ENCODE data around the gene CFAP74.

CFAP74 gene

GRCh38 chr1:2045468-2046173 is 42.0 kb upstream of the CFAP74 start:
- peaks cover 68% of the 10 kb centered on the region for H3K27me3 Mint-ChIP-seq
- DNase-seq = no peak
- no peak overlapping the region for H3K27ac Mint-ChIP-seq
- H3K4me3 Mint-ChIP-seq = no peak overlapping the region
- CTCF ChIA-PET = interaction anchor here (0.7 to 5.4 kb wide), 21 partner anchors 9 to 1100 kb away, joined by 3 to 105 read pairs (median 4); partner anchors contain the start of gene TMEM52
- H3K36me3 Mint-ChIP-seq = no peaks in the 10 kb centered on the region
- peaks cover 24% of the 10 kb centered on the region for H3K4me1 Mint-ChIP-seq
- no peaks in the 10 kb centered on the region for H3K9me3 Mint-ChIP-seq

DNA sequence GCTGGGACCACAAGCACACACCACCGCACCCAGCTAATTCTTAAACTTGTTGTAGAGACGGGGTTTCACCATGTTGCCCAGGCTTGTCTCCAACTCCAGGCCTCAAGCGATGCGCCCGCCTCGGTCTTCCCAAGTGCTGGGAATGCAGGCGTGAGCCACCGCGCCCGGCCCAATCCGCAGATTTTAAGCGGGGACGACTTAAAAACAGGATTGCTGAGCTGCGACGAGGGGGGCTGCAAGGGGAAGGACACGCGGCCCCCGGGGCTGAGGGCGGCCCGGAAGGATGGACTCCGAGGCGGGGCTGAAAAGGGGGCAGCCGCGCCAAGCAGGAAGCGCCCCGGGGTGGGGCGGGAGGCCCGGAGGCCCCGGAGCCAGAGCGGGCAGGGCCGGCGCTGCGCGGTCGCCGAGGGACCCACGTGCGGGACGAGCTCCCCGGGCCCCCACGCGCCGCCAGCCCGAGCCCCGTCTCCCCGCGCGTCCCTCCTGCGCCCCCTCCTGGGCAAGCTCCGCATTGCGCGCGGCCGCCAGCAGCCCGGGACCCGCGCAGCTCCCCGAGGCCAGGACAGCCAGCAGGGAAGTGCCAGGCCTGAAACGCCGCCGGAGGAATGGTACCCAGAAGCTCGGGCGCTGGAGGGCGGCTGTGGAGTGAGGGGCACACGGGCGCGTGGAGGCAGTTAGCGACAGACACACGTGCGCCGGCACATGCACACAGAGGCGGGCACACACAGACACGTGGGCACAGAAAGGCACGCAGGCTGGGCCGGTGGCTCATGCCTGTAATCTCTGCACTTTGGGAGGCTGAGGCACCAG is 41.1 kb upstream of the CFAP74 start:
- Mint-ChIP-seq H3K4me1 (peaks cover 24% of the 10 kb centered on the region), H3K27ac (peak overlapping the region; percentile 62), H3K9me3 (no peaks in the 10 kb centered on the region), H3K4me3 (no peak overlapping the region), H3K36me3 (no peaks in the 10 kb centered on the region), H3K27me3 (peaks cover 65% of the 10 kb centered on the region)
- CTCF ChIA-PET = interaction anchor here (0.6 to 5.4 kb wide), 30 partner anchors 8 to 195 kb away, joined by 3 to 105 read pairs (median 4); partner anchors contain the start of genes CFAP74 and TMEM52
- peak; percentile 80 for DNase-seq

- H3K27me3 Mint-ChIP-seq = peaks cover 57% of the 10 kb centered on the region
- no peak overlapping the region for H3K27ac Mint-ChIP-seq
- H3K9me3 Mint-ChIP-seq = no peaks in the 10 kb centered on the region
- H3K36me3 Mint-ChIP-seq = no peaks in the 10 kb centered on the region
- CTCF ChIA-PET = interaction anchor here (1.0 to 5.4 kb wide), 13 partner anchors 9 to 148 kb away, joined by 3 to 105 read pairs (median 7); partner anchors contain the start of gene CFAP74
- DNase-seq = no peak
- H3K4me3 Mint-ChIP-seq = no peak overlapping the region
- H3K4me1 Mint-ChIP-seq = peaks cover 17% of the 10 kb centered on the region
Observed at GRCh38 chr1:2043886-2044285, 40.3 kb upstream of the CFAP74 start.

DNA sequence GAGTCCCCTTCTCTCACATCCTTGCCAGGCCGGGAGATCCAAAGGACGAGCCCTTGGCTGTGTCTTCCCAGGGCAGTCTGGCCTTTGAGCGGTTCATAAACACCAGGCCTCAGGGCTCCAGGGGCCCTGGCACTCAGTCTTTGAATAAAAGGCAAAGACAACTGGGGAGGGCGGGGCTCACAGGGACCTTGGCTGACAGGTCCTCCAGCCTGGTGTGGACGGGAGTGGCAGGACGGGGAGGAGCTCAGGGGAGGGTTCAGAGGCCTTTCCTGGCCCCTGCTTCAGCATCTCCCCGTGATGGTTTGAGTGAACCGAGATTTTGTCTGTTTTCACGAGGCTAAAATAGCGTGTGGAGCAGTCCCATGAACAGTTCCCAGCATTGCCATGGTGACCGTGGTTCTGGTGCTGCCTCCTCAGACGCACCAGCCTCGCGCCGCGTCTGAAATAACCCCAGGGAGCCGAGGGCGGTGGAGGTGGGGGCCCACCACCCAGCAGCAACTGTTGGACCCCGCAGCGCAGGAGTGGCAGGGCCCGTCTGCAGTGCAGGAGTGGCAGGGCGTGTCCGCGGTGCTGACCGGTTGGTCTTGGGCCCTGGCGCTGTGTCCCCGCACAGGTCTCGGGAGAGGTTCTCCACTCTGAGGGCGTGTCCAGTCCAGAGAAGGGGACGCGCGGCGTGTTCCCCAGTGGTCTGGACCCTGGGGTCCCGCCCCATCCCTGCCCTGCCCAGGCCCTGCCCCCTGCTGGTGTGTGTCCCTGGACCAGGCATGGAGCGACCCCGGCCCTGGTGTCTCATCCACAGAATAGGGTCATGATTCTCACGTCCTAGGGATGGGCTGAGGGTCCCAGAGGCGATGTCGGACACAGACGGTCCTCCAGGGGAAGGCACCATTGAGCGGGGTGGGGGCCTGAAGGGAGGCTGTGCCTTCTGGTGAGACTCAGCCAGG is 39.5 kb upstream of the CFAP74 start:
- Mint-ChIP-seq H3K36me3 (no peaks in the 10 kb centered on the region), H3K4me1 (peaks cover 12% of the 10 kb centered on the region), H3K27me3 (peaks cover 49% of the 10 kb centered on the region), H3K4me3 (no peak overlapping the region), H3K27ac (no peak overlapping the region), H3K9me3 (no peaks in the 10 kb centered on the region)
- no peak for DNase-seq
- CTCF ChIA-PET = interaction anchor here (1.5 to 5.4 kb wide), 5 partner anchors 30 to 95 kb away, joined by 7 to 105 read pairs (median 9); no protein-coding TSS in a partner anchor

GRCh38 chr1:2041887-2042286 is 38.3 kb upstream of the CFAP74 start:
- H3K27ac Mint-ChIP-seq = no peak overlapping the region
- H3K36me3 Mint-ChIP-seq = no peaks in the 10 kb centered on the region
- CTCF ChIA-PET = interaction anchor here (5.4 kb wide), 1 partner anchor 81 kb away, joined by 105 read pairs; no protein-coding TSS in a partner anchor
- DNase-seq = no peak
- H3K4me1 Mint-ChIP-seq = peaks cover 12% of the 10 kb centered on the region
- peaks cover 37% of the 10 kb centered on the region for H3K27me3 Mint-ChIP-seq
- no peak overlapping the region for H3K4me3 Mint-ChIP-seq
- no peaks in the 10 kb centered on the region for H3K9me3 Mint-ChIP-seq

- H3K27ac Mint-ChIP-seq = no peak overlapping the region
- H3K4me1 Mint-ChIP-seq = peaks cover 12% of the 10 kb centered on the region
- no peak overlapping the region for H3K4me3 Mint-ChIP-seq
- H3K27me3 Mint-ChIP-seq = peaks cover 31% of the 10 kb centered on the region
- no peaks in the 10 kb centered on the region for H3K9me3 Mint-ChIP-seq
- CTCF ChIA-PET = no interaction called here
- no peaks in the 10 kb centered on the region for H3K36me3 Mint-ChIP-seq
- DNase-seq = no peak
Observed at GRCh38 chr1:2041305-2041704, 37.7 kb upstream of the CFAP74 start.

GRCh38 chr1:2039251-2039650 is 35.7 kb upstream of the CFAP74 start:
- CTCF ChIA-PET = interaction anchor here (0.9 kb wide), 1 partner anchor 95 kb away, joined by 4 read pairs; no protein-coding TSS in a partner anchor

DNA sequence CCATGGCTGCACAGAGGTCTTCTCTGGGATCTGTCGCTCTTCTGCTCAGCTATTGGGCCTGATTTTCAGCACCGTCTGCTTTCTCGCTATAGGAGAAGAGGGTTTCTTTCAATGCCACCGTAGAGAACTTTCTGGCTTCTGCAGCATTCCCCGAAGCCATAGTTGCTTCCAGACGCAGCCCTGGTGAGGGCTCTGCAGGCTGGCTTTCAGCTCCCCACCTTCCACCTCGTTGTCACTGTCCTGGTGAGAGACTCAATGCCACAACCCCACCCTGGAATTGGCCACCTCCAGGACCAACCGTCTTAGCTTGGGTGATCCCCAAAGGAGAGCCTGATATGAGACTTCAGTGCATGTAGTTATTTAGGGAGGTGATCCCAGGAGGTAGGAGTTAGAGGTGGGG is 34.6 kb upstream of the CFAP74 start:
- Mint-ChIP-seq H3K4me1 (no peaks in the 10 kb centered on the region), H3K4me3 (no peak overlapping the region)
- CTCF ChIA-PET = no interaction called here

More at GRCh38 chr1:2039251-2039650, 35.7 kb upstream of the CFAP74 start:
- H3K4me3 Mint-ChIP-seq = no peak overlapping the region
- no peaks in the 10 kb centered on the region for H3K9me3 Mint-ChIP-seq
- no peak for DNase-seq
- H3K36me3 Mint-ChIP-seq = no peaks in the 10 kb centered on the region
- H3K27ac Mint-ChIP-seq = no peak overlapping the region
- peaks cover 3% of the 10 kb centered on the region for H3K4me1 Mint-ChIP-seq
- peaks cover 19% of the 10 kb centered on the region for H3K27me3 Mint-ChIP-seq

DNA sequence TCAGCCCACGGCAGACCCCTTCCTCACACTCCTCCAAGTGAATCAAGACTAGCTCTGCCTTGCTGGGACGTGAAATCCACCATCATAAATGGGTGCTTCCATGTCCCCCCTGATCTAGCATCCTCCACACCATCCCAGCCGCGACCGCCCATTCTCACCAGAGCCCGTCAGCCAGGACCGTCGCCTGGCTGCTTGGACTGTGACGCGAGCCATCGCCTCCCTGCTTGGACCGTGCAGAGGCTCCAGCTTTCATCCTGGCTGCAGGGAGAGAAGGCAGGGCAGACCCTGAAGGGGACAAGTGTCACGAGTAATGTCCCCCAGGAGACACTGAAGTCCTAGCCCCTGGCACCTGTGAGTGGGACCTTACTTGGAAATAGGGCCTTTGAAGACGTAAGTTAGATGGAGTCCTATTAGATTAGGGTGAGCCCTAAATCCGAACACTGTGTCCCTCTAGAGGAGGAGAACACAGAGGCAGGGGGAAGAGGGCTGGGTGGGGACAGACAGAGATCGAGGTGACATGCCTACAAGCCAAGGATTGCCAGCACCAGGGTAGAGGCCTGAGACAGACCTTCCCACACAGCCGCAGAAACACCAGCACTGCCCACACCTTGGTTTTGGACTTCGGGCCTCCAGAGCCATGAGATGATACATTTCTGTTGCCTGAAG is 33.9 kb upstream of the CFAP74 start:
- H3K9me3 Mint-ChIP-seq = no peaks in the 10 kb centered on the region
- CTCF ChIA-PET = interaction anchor here (1.0 kb wide), 1 partner anchor 7 kb away, joined by 3 read pairs; no protein-coding TSS in a partner anchor
- H3K4me3 Mint-ChIP-seq = no peak overlapping the region
- no peak overlapping the region for H3K27ac Mint-ChIP-seq
- DNase-seq = no peak
- H3K36me3 Mint-ChIP-seq = no peaks in the 10 kb centered on the region
- H3K27me3 Mint-ChIP-seq = peaks cover 12% of the 10 kb centered on the region
- no peaks in the 10 kb centered on the region for H3K4me1 Mint-ChIP-seq

More for the DNA sequence above, 34.6 kb upstream of the CFAP74 start:
- H3K27me3 Mint-ChIP-seq = peaks cover 16% of the 10 kb centered on the region
- no peaks in the 10 kb centered on the region for H3K9me3 Mint-ChIP-seq
- H3K27ac Mint-ChIP-seq = no peak overlapping the region
- no peak for DNase-seq
- no peaks in the 10 kb centered on the region for H3K36me3 Mint-ChIP-seq

GRCh38 chr1:2036287-2036686 is 32.7 kb upstream of the CFAP74 start:
- peaks cover 8% of the 10 kb centered on the region for H3K27me3 Mint-ChIP-seq
- CTCF ChIA-PET = interaction anchor here (1.0 kb wide), 1 partner anchor 9 kb away, joined by 3 read pairs; no protein-coding TSS in a partner anchor

GRCh38 chr1:2033165-2033564 is 29.6 kb upstream of the CFAP74 start:
- Mint-ChIP-seq H3K36me3 (no peaks in the 10 kb centered on the region), H3K27me3 (peaks cover 4% of the 10 kb centered on the region), H3K9me3 (no peaks in the 10 kb centered on the region), H3K4me3 (no peak overlapping the region), H3K4me1 (no peaks in the 10 kb centered on the region), H3K27ac (no peak overlapping the region)
- CTCF ChIA-PET = no interaction called here
- DNase-seq = no peak

More at GRCh38 chr1:2036287-2036686, 32.7 kb upstream of the CFAP74 start:
- DNase-seq = no peak
- Mint-ChIP-seq H3K36me3 (no peaks in the 10 kb centered on the region), H3K27ac (no peak overlapping the region), H3K4me3 (no peak overlapping the region), H3K9me3 (no peaks in the 10 kb centered on the region), H3K4me1 (no peaks in the 10 kb centered on the region)

- H3K27ac Mint-ChIP-seq = no peak overlapping the region
- H3K4me3 Mint-ChIP-seq = no peak overlapping the region
- no peaks in the 10 kb centered on the region for H3K9me3 Mint-ChIP-seq
- no peaks in the 10 kb centered on the region for H3K4me1 Mint-ChIP-seq
- no peak for DNase-seq
- CTCF ChIA-PET = no interaction called here
- H3K27me3 Mint-ChIP-seq = peaks cover 4% of the 10 kb centered on the region
- no peaks in the 10 kb centered on the region for H3K36me3 Mint-ChIP-seq
Observed at GRCh38 chr1:2032737-2033136, 29.2 kb upstream of the CFAP74 start.

Measured in activated naive CD4-positive, alpha-beta T cell treated with anti-CD3 and anti-CD28 coated beads, Interleukin-2, amount 10 ng/mL, durations not matched to agents 7 days and 5 days (primary cell).